GM12878 (cell line): ENCODE results near the gene RFX7. TPM values are rescaled to one million over a fixed set of nuclear protein-coding genes. Genes with fewer than 3 reads are reported as not detected.

ENCODE experiments used
- ATAC-seq: fragments of 200-7000 bp; cut with Tn5 transposase; 3 replicates; pipeline ENCODE4 v1.9.1; 2020; ENCODE audit warnings: mild to moderate bottlenecking, moderate library complexity
- BruUV-seq: library from RNA; stranded (reverse); fragments of 400-500 nt; replicated peaks from 2 replicates; lab custom pipeline; 2021; lab: Mats Ljungman, UMichigan
- CTCF ChIA-PET: fragments of 300-600 bp; sonication (Branson Sonifier 250); formaldehyde crosslinking; extraction: SDS; loops from one replicate; lab custom pipeline; 2021; ENCODE audit warnings: inconsistent platforms; lab: Yijun Ruan, JAX
- POLR2A ChIA-PET: fragments of 350-600 bp; formaldehyde crosslinking; extraction: SDS; loops from one replicate; lab custom pipeline; 2021; ENCODE audit warnings: inconsistent platforms; lab: Charles Lee
- RAD21 ChIA-PET: fragments of 300-600 bp; sonication (Branson Sonifier 250); formaldehyde crosslinking; loops from one replicate; lab custom pipeline; 2023; ENCODE audit warnings: antibody characterized with exemption; ENCODE audit not compliant: unreplicated experiment; lab: Charles Lee
- SMC1A ChIA-PET: fragments of 300-600 bp; sonication (Branson Sonifier 250); formaldehyde crosslinking; loops from one replicate; lab custom pipeline; 2023; ENCODE audit not compliant: unreplicated experiment, uncharacterized antibody; lab: Charles Lee
- DNase-seq: peaks from one replicate; pipeline ENCODE4 v3.0.0-alpha.2; 2011; ENCODE audit warnings: low read depth, low spot score
- FAIRE-seq: peaks from 3 replicates; lab custom pipeline; 2011; peaks lifted over from hg19 to GRCh38; lab: Jason Lieb, UNC
- H2AFZ ChIP-seq: 2 replicates; pipeline ENCODE4 v1.6.0; 2011; ENCODE audit warnings: low read depth, low read length, control low read depth; ENCODE audit not compliant: control insufficient read depth
- H3K27ac ChIP-seq: 2 replicates; pipeline ENCODE4 v1.5.1; 2011; ENCODE audit warnings: control low read depth; ENCODE audit not compliant: control insufficient read depth, insufficient read depth
- H3K27me3 ChIP-seq, 2 experiments: replicated peaks in 1 of 2; 2 replicates each; pipeline versions ENCODE4 v1.6.0 to v1.6.1; 2011; ENCODE audit warnings: low read length in 1 of 2; ENCODE audit not compliant: control insufficient read depth in 2 of 2, insufficient read depth in 2 of 2
- H3K36me3 ChIP-seq, 2 experiments: 2 replicates each; pipeline ENCODE4 v1.5.1; 2011; ENCODE audit warnings: low read length in 1 of 2; ENCODE audit not compliant: control insufficient read depth in 2 of 2, insufficient read depth in 2 of 2
- H3K4me1 ChIP-seq: 2 replicates; pipeline ENCODE4 v1.6.1; 2011; ENCODE audit warnings: mild to moderate bottlenecking, low read length, moderate library complexity, mixed read lengths; ENCODE audit not compliant: control insufficient read depth, insufficient read depth
- H3K4me2 ChIP-seq: 2 replicates; pipeline ENCODE4 v1.6.0; 2011; ENCODE audit warnings: control low read depth; ENCODE audit not compliant: control insufficient read depth, insufficient read depth
- H3K4me3 ChIP-seq: fragments of 200-600 bp; sonication (generic); 2 replicates; pipeline ENCODE4 v1.5.1; 2016
- H3K79me2 ChIP-seq: 2 replicates; pipeline ENCODE4 v1.6.0; 2011; ENCODE audit warnings: low read length; ENCODE audit not compliant: control insufficient read depth, insufficient read depth
- H3K9ac ChIP-seq: 2 replicates; pipeline ENCODE4 v1.8.0; 2011; ENCODE audit warnings: low read length, control low read depth, mixed read lengths; ENCODE audit not compliant: control insufficient read depth, insufficient read depth
- H3K9me3 ChIP-seq: replicated peaks from 3 replicates; pipeline ENCODE4 v1.5.1; 2011; ENCODE audit warnings: mild to moderate bottlenecking, low read length; ENCODE audit not compliant: control insufficient read depth, insufficient read depth
- H4K20me1 ChIP-seq: 2 replicates; pipeline ENCODE4 v1.6.0; 2011; ENCODE audit not compliant: control insufficient read depth, insufficient read depth
- BACH1 ChIP-seq: fragments of 450-650 bp; IDR thresholded peaks from 2 replicates; pipeline ENCODE4 v1.6.1; 2017; ENCODE audit warnings: mild to moderate bottlenecking, borderline replicate concordance
- CBFB ChIP-seq: IDR thresholded peaks from 2 replicates; pipeline ENCODE4 v1.6.1; 2016; ENCODE audit warnings: antibody characterized with exemption, low read depth
- CTCF ChIP-seq, 3 experiments: IDR thresholded peaks in 2 of 3; conservative IDR thresholded peaks in 1 of 3; 2 replicates each; pipeline ENCODE4 v1.5.1; 2011; ENCODE audit warnings: low read depth in 3 of 3, low read length in 3 of 3, mild to moderate bottlenecking in 3 of 3, control low read depth in 2 of 3, moderate library complexity in 2 of 3, inconsistent platforms in 1 of 3, mixed read lengths in 1 of 3; ENCODE audit not compliant: control insufficient read depth in 2 of 3, insufficient read depth in 1 of 3; ENCODE audit errors: extremely low read depth in 1 of 3
- DPF2 ChIP-seq: fragments of 450-650 bp; IDR thresholded peaks from 2 replicates; pipeline ENCODE4 v1.6.1; 2017; ENCODE audit warnings: mild to moderate bottlenecking
- ELK1 ChIP-seq: IDR thresholded peaks from 2 replicates; pipeline ENCODE4 v1.6.1; 2012; ENCODE audit warnings: low read depth, low read length, improper control_type of control experiment
- IRF4 ChIP-seq: IDR thresholded peaks from 2 replicates; pipeline ENCODE4 v1.6.1; 2011; ENCODE audit warnings: low read depth, low read length
- IRF5 ChIP-seq: fragments of 450-650 bp; IDR thresholded peaks from 2 replicates; pipeline ENCODE4 v1.6.1; 2017; ENCODE audit warnings: borderline replicate concordance
- NRF1 ChIP-seq: conservative IDR thresholded peaks from 2 replicates; pipeline ENCODE4 v1.6.1; 2011; ENCODE audit warnings: mild to moderate bottlenecking, low read depth, low read length, improper control_type of control experiment
- POLR2A ChIP-seq: IDR thresholded peaks from 2 replicates; pipeline ENCODE4 v1.6.1; 2011; ENCODE audit warnings: low read depth, mild to moderate bottlenecking, low read length
- TBL1XR1 ChIP-seq: IDR thresholded peaks from 2 replicates; pipeline ENCODE4 v1.6.1; 2012; ENCODE audit warnings: low read depth, low read length, improper control_type of control experiment
- WGBS: methylation state at CpG from one replicate; pipeline ENCODE4 v1.1.6; 2016; ENCODE audit warnings: low lambda C conversion rate; ENCODE audit not compliant: insufficient replicate concordance, insufficient coverage; ENCODE audit errors: missing lambda C conversion rate; 5-methylcytosine and 5-hydroxymethylcytosine counted together
- in situ Hi-C: fragments of 300-500 bp; cut with MboI; formaldehyde crosslinking; loops from 9 replicates; pipeline ENCODE4 v1.14.3; 2018; ENCODE audit warnings: mixed read lengths
- intact Hi-C: fragments of 100-400 bp; cut with micrococcal nuclease; formaldehyde crosslinking; loops from one replicate; pipeline ENCODE4 v1.14.2; 2022; ENCODE audit not compliant: unreplicated experiment
- polyA plus RNA-seq, 11 experiments: library from polyadenylated mRNA; depleted of rRNA in 4 of 11; unstranded in 6 of 11; stranded (reverse) in 5 of 11; fragments of >200 nt; fragmentation: Nextera tagmentation in 4 of 11; fragmentation: Illumina TruSeq in 1 of 11; extraction: Ambion mirVana in 4 of 11; extraction: Trizol in 1 of 11; gene quantifications; 1 replicate in 1 of 11; 2 replicates in 10 of 11; pipeline versions ENCODE4 v1.2.1 to v1.2.3, GENCODE V29; 2011 to 2016; ENCODE audit warnings: inconsistent platforms in 2 of 11, missing spikeins in 2 of 11, low read depth in 1 of 11
- total RNA-seq, 4 experiments: library from RNA; depleted of rRNA in 3 of 4; stranded (reverse); fragments of >200 nt in 3 of 4; fragmentation: Illumina TruSeq in 1 of 4; extraction: Trizol in 1 of 4; gene quantifications; 2 replicates each; pipeline versions ENCODE4 v1.2.1 to v1.2.3, GENCODE V29; 2013 to 2021

Gene RFX7
- total and polyA plus RNA-seq, 10 of the 15 experiments (the other 5 are each of a cell fraction or from before 2014, with no cell fraction given), result 3.2 to 31.4 (median 10.7) TPM

- Histone ChIP-seq H3K4me3 (no peak overlapping the region), H3K27me3 (no peaks in the 10 kb centered on the region), H3K27ac (no peak overlapping the region), H3K4me1 (no peaks in the 10 kb centered on the region), H2AFZ (no peak overlapping the region), H3K4me2 (no peak overlapping the region), H3K9me3 (no peaks in the 10 kb centered on the region; the same call in 2 of the 3 replicates), H3K36me3 (no peaks in the 10 kb centered on the region), H3K9ac (no peak overlapping the region), H4K20me1 (no peaks in the 10 kb centered on the region), H3K79me2 (no peaks in the 10 kb centered on the region)
- intact Hi-C loops (no loop called here), in situ Hi-C loops (no loop called here)
- 88% methylated on average over 2 of the region's 2 CpGs for WGBS
- ChIA-PET CTCF (interaction anchor here (1.2 kb wide), 1 partner anchor 43 kb away, joined by 3 read pairs; no protein-coding TSS in a partner anchor), RAD21 (no interaction called here), SMC1A (interaction anchor here (1.0 kb wide), 1 partner anchor 12 kb away, joined by 3 read pairs; no protein-coding TSS in a partner anchor), POLR2A (no interaction called here)
- BruUV-seq, result no TSS peak
- TF ChIP-seq IRF5 (no peak), ELK1 (no peak), BACH1 (no peak), DPF2 (no peak), POLR2A (no peak)
- no peak for FAIRE-seq
- no peak for ATAC-seq
- no peak for DNase-seq
Observed at GRCh38 chr15:56291741-56292140, 48.1 kb upstream of the RFX7 start.

GRCh38 chr15:56286213-56286612 lies 42.5 kb upstream of the RFX7 start:
- Histone ChIP-seq H3K9ac (no peak overlapping the region), H3K4me1 (no peaks in the 10 kb centered on the region), H3K79me2 (no peaks in the 10 kb centered on the region), H3K4me2 (no peak overlapping the region), H3K36me3 (no peaks in the 10 kb centered on the region), H3K27ac (no peak overlapping the region), H3K9me3 (no peaks in the 10 kb centered on the region; the same call in 2 of the 3 replicates), H2AFZ (no peak overlapping the region), H3K4me3 (no peak overlapping the region), H3K27me3 (no peaks in the 10 kb centered on the region), H4K20me1 (no peaks in the 10 kb centered on the region)
- ATAC-seq, result peak; percentile 58; the same call in 2 of the 3 replicates
- RAD21 ChIA-PET, result no interaction called here
- in situ Hi-C loops, result no loop called here
- no peak for DNase-seq
- CTCF ChIA-PET, result no interaction called here
- no peak for FAIRE-seq
- POLR2A ChIA-PET, result no interaction called here
- SMC1A ChIA-PET, result no interaction called here
- no TSS peak for BruUV-seq
- no peak for TF ChIP-seq IRF5
- TF ChIP-seq NRF1, result no peak
- TF ChIP-seq CTCF (IDR thresholded peaks at IDR 0.05 in 2 of 3, conservative IDR thresholded peaks at IDR 0.05 in 1 of 3; ENCODE audit: control insufficient read depth in 2 of 3, extremely low read depth in 1 of 3, insufficient read depth in 1 of 3, low read depth in 3 of 3, low read length in 3 of 3), result peak; percentile 4 to 45 (median 25); a peak in 3 of 6 replicates
- TF ChIP-seq CBFB, result no peak
- no peak for TF ChIP-seq IRF4
- no peak for TF ChIP-seq TBL1XR1
- 94% methylated on average over 3 of the region's 3 CpGs for WGBS
- intact Hi-C loops, result no loop called here
